ENCODE data around the gene HOXA3. TPM values are rescaled to one million over a fixed set of nuclear protein-coding genes. Genes with fewer than 3 reads are reported as not detected.

The HOXA3 gene
- total RNA-seq, 2 donors from 2014 or later: not detected

DNA sequence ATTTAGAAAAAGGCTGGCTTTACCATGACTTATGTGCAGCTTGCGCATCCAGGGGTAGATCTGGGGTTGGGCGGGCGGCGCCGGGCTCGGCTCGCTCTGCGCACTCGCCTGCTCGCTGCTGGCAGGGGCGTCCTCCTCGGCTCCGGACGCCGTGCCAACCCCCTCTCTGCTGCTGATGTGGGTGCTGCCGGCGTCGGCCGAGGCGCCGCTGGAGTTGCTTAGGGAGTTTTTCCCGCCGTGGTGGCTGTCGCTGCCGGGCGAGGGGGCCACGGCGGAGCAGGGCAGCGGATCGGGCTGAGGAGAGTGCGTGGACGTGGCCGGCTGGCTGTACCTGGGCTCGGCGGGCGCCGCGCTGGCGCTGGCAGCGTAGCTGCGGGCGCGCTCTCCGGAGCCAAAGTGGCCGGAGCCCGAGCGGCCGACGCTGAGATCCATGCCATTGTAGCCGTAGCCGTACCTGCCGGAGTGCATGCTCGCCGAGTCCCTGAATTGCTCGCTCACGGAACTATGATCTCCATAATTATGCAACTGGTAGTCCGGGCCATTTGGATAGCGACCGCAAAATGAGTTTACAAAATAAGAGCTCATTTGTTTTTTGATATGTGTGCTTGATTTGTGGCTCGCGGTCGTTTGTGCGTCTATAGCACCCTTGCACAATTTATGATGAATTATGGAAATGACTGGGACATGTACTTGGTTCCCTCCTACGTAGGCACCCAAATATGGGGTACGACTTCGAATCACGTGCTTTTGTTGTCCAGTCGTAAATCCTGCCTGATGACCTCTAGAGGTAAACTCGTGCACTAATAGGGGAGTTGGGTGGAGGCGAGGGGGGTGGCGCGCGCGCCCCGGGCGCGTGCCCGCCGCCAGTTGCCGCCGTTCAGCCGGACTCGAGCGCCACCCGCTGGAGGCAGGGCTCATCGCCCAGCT is 9.1 kb downstream of the HOXA3 start, which contains the start of gene HOXA5:
TSS of gene HOXA5 (minus strand) at position 659 of the 927 bp plus-strand sequence. CDS start at position 585, 74 bp downstream.
- Histone ChIP-seq H3K36me3 (ENCODE audit: control insufficient read depth, insufficient read depth, low read length) (no peaks in the 10 kb centered on the region), H3K27ac (ENCODE audit: low read depth, low read length) (no peak within 1 kb of the TSS), H3K4me3 (ENCODE audit: low read length) (peak within 1 kb of the TSS; percentile 86), H3K27me3 (ENCODE audit: control insufficient read depth, insufficient read depth, low read length, poor library complexity, severe bottlenecking) (peaks cover 100% of the 10 kb centered on the region), H3K9ac (ENCODE audit: extremely low read depth, low read length, poor library complexity, severe bottlenecking) (no peak within 1 kb of the TSS), H3K9me3 (ENCODE audit: control insufficient read depth, low read length) (peaks cover 16% of the 10 kb centered on the region), H3K4me1 (ENCODE audit: control insufficient read depth, insufficient read depth, low read length) (no peaks in the 10 kb centered on the region)
- H3K9me3 Mint-ChIP-seq: peaks cover 15% of the 10 kb centered on the region
- peak; percentile 94 for DNase-seq
- peaks cover 100% of the 10 kb centered on the region for H3K27me3 Mint-ChIP-seq (ENCODE audit: insufficient read depth)
- peak within 1 kb of the TSS; percentile 54 for H3K4me3 Mint-ChIP-seq
- H3K27ac Mint-ChIP-seq: no peak within 1 kb of the TSS
- peak; percentile 92 for TF ChIP-seq CTCF (conservative IDR thresholded peaks at IDR 0.05)
- H3K36me3 Mint-ChIP-seq (ENCODE audit: low read depth): no peaks in the 10 kb centered on the region
- H3K4me1 Mint-ChIP-seq: peaks cover 11% of the 10 kb centered on the region
- 1% methylated on average over 37 to 86 of the region's 86 CpGs for WGBS, 2 experiments (ENCODE audit: insufficient coverage in 1 of 2, insufficient read length in 1 of 2)

DNA sequence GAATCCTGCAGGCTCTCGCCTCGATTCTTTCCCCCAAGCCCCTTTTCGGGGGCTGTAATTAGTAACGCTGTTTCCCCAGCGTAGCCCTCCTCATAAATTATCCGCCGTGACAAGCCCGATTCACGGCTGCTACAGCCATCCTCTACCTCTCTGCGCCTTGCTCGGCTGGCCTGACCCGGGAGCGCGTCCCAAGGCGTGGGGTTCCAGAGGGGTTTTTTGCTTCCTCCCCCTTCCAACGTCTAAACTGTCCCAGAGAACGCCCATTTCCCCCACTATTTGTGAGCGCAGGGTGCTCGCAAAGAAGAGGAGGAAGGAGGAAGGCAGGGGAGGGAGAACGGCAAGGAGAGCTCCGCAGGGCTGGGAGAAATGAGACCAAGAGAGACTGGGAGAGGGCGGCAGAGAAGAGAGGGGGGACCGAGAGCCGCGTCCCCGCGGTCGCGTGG is 9.8 kb downstream of the HOXA3 start:
- Mint-ChIP-seq H3K27me3 (ENCODE audit: insufficient read depth) (peaks cover 100% of the 10 kb centered on the region), H3K9me3 (peaks cover 13% of the 10 kb centered on the region), H3K4me3 (peak overlapping the region; percentile 54), H3K36me3 (ENCODE audit: low read depth) (no peaks in the 10 kb centered on the region), H3K27ac (no peak overlapping the region), H3K4me1 (peaks cover 11% of the 10 kb centered on the region)
- no peaks in the 10 kb centered on the region for H3K36me3 ChIP-seq (ENCODE audit: control insufficient read depth, insufficient read depth, low read length)
- H3K9ac ChIP-seq (ENCODE audit: extremely low read depth, low read length, poor library complexity, severe bottlenecking): no peak overlapping the region
- peaks cover 16% of the 10 kb centered on the region for H3K9me3 ChIP-seq (ENCODE audit: control insufficient read depth, low read length)
- 0 to 4% methylated on average over 7 to 28 of the region's 29 CpGs for WGBS, 2 experiments (ENCODE audit: insufficient coverage in 1 of 2, insufficient read length in 1 of 2)
- peak; percentile 63 for DNase-seq
- H3K27ac ChIP-seq (ENCODE audit: low read depth, low read length): no peak overlapping the region
- peaks cover 100% of the 10 kb centered on the region for H3K27me3 ChIP-seq (ENCODE audit: control insufficient read depth, insufficient read depth, low read length, poor library complexity, severe bottlenecking)
- no peaks in the 10 kb centered on the region for H3K4me1 ChIP-seq (ENCODE audit: control insufficient read depth, insufficient read depth, low read length)
- no peak for TF ChIP-seq CTCF (conservative IDR thresholded peaks at IDR 0.05)
- peak overlapping the region; percentile 86 for H3K4me3 ChIP-seq (ENCODE audit: low read length)

DNA sequence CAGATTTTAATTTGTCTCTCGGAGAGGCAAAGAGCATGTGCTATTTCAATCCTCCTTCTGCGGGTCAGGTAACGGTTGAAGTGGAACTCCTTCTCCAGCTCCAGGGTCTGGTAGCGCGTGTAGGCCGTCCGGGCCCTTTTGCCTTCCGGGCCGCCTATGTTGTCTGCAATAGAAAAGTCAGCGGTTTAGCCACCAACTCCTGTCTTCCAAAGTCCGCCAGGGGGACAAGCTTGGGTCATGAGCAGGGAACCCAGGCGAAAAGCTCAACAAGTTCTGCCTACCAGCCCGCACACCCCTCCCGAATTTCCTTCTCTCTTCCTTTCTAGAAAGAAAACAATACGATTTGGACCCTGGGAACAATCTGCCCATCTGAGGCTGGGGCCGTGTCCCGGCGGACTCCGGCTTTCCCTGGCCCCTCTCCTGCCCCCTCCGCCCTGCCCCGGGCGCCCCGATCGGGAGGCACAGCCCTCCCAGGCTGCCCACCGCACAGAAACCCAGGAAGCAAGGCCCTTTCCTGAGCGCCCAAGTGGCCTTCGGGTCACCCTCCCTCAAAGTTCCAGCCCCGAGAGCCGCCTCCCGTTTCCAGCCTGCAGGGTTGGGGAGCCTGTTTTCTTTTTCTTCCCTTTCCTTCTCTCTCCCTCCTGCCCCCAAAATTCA is 10.3 kb downstream of the HOXA3 start:
- Histone ChIP-seq H3K36me3 (ENCODE audit: control insufficient read depth, insufficient read depth, low read length) (no peaks in the 10 kb centered on the region), H3K9ac (ENCODE audit: extremely low read depth, low read length, poor library complexity, severe bottlenecking) (no peak overlapping the region), H3K27me3 (ENCODE audit: control insufficient read depth, insufficient read depth, low read length, poor library complexity, severe bottlenecking) (peaks cover 100% of the 10 kb centered on the region), H3K4me3 (ENCODE audit: low read length) (peak overlapping the region; percentile 86), H3K4me1 (ENCODE audit: control insufficient read depth, insufficient read depth, low read length) (no peaks in the 10 kb centered on the region), H3K27ac (ENCODE audit: low read depth, low read length) (no peak overlapping the region), H3K9me3 (ENCODE audit: control insufficient read depth, low read length) (peaks cover 11% of the 10 kb centered on the region)
- Mint-ChIP-seq H3K4me3 (peak overlapping the region; percentile 54), H3K4me1 (peaks cover 11% of the 10 kb centered on the region), H3K9me3 (peaks cover 10% of the 10 kb centered on the region), H3K36me3 (ENCODE audit: low read depth) (no peaks in the 10 kb centered on the region), H3K27ac (no peak overlapping the region), H3K27me3 (ENCODE audit: insufficient read depth) (peaks cover 100% of the 10 kb centered on the region)
- peak; percentile 81 for DNase-seq
- 2 to 6% methylated on average over 13 to 30 of the region's 30 CpGs for WGBS, 2 experiments (ENCODE audit: insufficient coverage in 1 of 2, insufficient read length in 1 of 2)
- TF ChIP-seq CTCF (conservative IDR thresholded peaks at IDR 0.05): peak; percentile 64
